Colonic mucosa (tissue), 4 donors: Measurements from ENCODE around the gene NTM. TPM values are rescaled to one million over a fixed set of nuclear protein-coding genes. Genes with fewer than 3 reads are reported as not detected.
"Not testable (repeated sequence)": the region's sequence is repeated elsewhere in the genome, so short reads cannot be mapped to it uniquely, and the experiment has no call there.

Source experiments
- DNase-seq: peaks from one replicate; pipeline ENCODE4 v3.0.0-alpha.2; 2020
- H3K27ac ChIP-seq: fragments of 200-600 bp; one replicate; pipeline ENCODE4 v1.8.0; 2021
- H3K27me3 ChIP-seq: fragments of 200-600 bp; one replicate; pipeline ENCODE4 v1.8.0; 2021
- H3K36me3 ChIP-seq: fragments of 200-600 bp; one replicate; pipeline ENCODE4 v1.8.0; 2021
- H3K4me1 ChIP-seq: fragments of 200-600 bp; one replicate; pipeline ENCODE4 v1.8.0; 2021; ENCODE audit warnings: mild to moderate bottlenecking
- H3K4me3 ChIP-seq: fragments of 200-600 bp; one replicate; pipeline ENCODE4 v1.8.0; 2021
- H3K9ac ChIP-seq, 2 donors: one replicate each; pipeline ENCODE4 v1.7.0; 2013; ENCODE audit warnings: control low read depth in 2 of 2, low read depth in 2 of 2, low read length in 2 of 2
- H3K9me3 ChIP-seq: fragments of 200-600 bp; one replicate; pipeline ENCODE4 v1.8.0; 2021
- CTCF ChIP-seq: fragments of 200-600 bp; IDR thresholded peaks from one replicate; pipeline ENCODE4 v1.8.0; 2022; ENCODE audit warnings: antibody characterized with exemption, mild to moderate bottlenecking
- intact Hi-C: fragments of 100-400 bp; cut with DNase I; formaldehyde crosslinking; loops from one replicate; pipeline ENCODE4 v1.14.1; 2022
- total RNA-seq, 2 donors: library from RNA; stranded (reverse); fragmentation: NEBNext Ultra II Directional in 1 of 2; extraction: Animal tissue kit (Norgen Biotek cat#: 25700) in 1 of 2; gene quantifications; one replicate each; pipeline ENCODE4 v1.2.1, GENCODE V29; 2021
- donor health status: healthy.
- donor health status: DM: no; HTN: no; CAD: no.
- donor health status: DM: no; HTN: no; CAD: no.

The NTM gene
- total RNA-seq, 2 donors from 2014 or later = 1.6 to 2.8 TPM

- Histone ChIP-seq H3K4me1 (no peaks in the 10 kb centered on the region), H3K4me3 (no peak overlapping the region), H3K27me3 (no peaks in the 10 kb centered on the region), H3K27ac (no peak overlapping the region), H3K36me3 (no peaks in the 10 kb centered on the region), H3K9ac (no peak overlapping the region), H3K9me3 (no peaks in the 10 kb centered on the region)
- no peak for DNase-seq
- no peak for TF ChIP-seq CTCF
- intact Hi-C loops = no loop called here
Measured at GRCh38 chr11:131331010-131331409, 39.4 kb upstream of the NTM start.

- H3K9me3 ChIP-seq = no peaks in the 10 kb centered on the region
- no peak overlapping the region for H3K4me3 ChIP-seq
- intact Hi-C loops = no loop called here
- H3K36me3 ChIP-seq = no peaks in the 10 kb centered on the region
- H3K4me1 ChIP-seq = no peaks in the 10 kb centered on the region
- no peak overlapping the region for H3K9ac ChIP-seq
- no peak for TF ChIP-seq CTCF
- no peak for DNase-seq
- H3K27me3 ChIP-seq = no peaks in the 10 kb centered on the region
- H3K27ac ChIP-seq = no peak overlapping the region
Measured at GRCh38 chr11:131331546-131331945, 38.9 kb upstream of the NTM start.

- intact Hi-C loops = no loop called here
- TF ChIP-seq CTCF = no peak
Measured at GRCh38 chr11:131334601-131335000, 35.8 kb upstream of the NTM start.

GRCh38 chr11:131341900-131342299 is 28.5 kb upstream of the NTM start:
- H3K27ac ChIP-seq, H3K27me3 ChIP-seq, H3K9ac ChIP-seq, intact Hi-C loops, H3K4me3 ChIP-seq, H3K4me1 ChIP-seq, H3K36me3 ChIP-seq, DNase-seq, H3K9me3 ChIP-seq: not testable (repeated sequence)

More at GRCh38 chr11:131334601-131335000, 35.8 kb upstream of the NTM start:
- H3K4me3 ChIP-seq = no peak overlapping the region
- no peaks in the 10 kb centered on the region for H3K27me3 ChIP-seq
- no peak overlapping the region for H3K9ac ChIP-seq
- no peaks in the 10 kb centered on the region for H3K4me1 ChIP-seq
- no peak overlapping the region for H3K27ac ChIP-seq
- no peaks in the 10 kb centered on the region for H3K9me3 ChIP-seq
- DNase-seq = no peak
- no peaks in the 10 kb centered on the region for H3K36me3 ChIP-seq

- DNase-seq, H3K27ac ChIP-seq, H3K36me3 ChIP-seq, H3K9ac ChIP-seq, H3K4me3 ChIP-seq, H3K9me3 ChIP-seq, H3K4me1 ChIP-seq, intact Hi-C loops, H3K27me3 ChIP-seq: not testable (repeated sequence)
Measured at GRCh38 chr11:131342442-131342841, 28.0 kb upstream of the NTM start.

GRCh38 chr11:131345406-131345805 is 25.0 kb upstream of the NTM start:
- Histone ChIP-seq H3K4me3 (no peak overlapping the region), H3K27ac (no peak overlapping the region), H3K9me3 (no peaks in the 10 kb centered on the region), H3K36me3 (no peaks in the 10 kb centered on the region), H3K4me1 (no peaks in the 10 kb centered on the region), H3K27me3 (no peaks in the 10 kb centered on the region), H3K9ac (no peak overlapping the region)
- no peak for DNase-seq
- TF ChIP-seq CTCF = no peak
- intact Hi-C loops = no loop called here
